Loucy (cell line): ENCODE data around the gene WDHD1.

Source experiments
- H2AFZ ChIP-seq: fragments of 200-600 bp; sonication (generic); 2 replicates; pipeline ENCODE4 v1.6.0; 2016; ENCODE audit warnings: antibody characterized with exemption, mild to moderate bottlenecking, low read length, moderate library complexity
- H3F3A ChIP-seq: fragments of 200-600 bp; 2 replicates; pipeline ENCODE4 v1.6.0; 2016; ENCODE audit warnings: antibody characterized with exemption, low read depth, mild to moderate bottlenecking
- H3K27me3 ChIP-seq: fragments of 200-600 bp; sonication (generic); 2 replicates; pipeline ENCODE4 v1.6.1; 2014; ENCODE audit warnings: low read length, mild to moderate bottlenecking; ENCODE audit not compliant: insufficient read depth, poor library complexity, severe bottlenecking
- H3K36me3 ChIP-seq: fragments of 200-600 bp; sonication (generic); 2 replicates; pipeline ENCODE4 v1.6.1; 2016; ENCODE audit warnings: low read length; ENCODE audit not compliant: insufficient read depth
- H3K4me1 ChIP-seq: fragments of 200-600 bp; sonication (generic); 2 replicates; pipeline ENCODE4 v1.5.1; 2014; ENCODE audit warnings: low read length, mild to moderate bottlenecking; ENCODE audit not compliant: insufficient read depth, poor library complexity, severe bottlenecking
- H3K4me2 ChIP-seq: fragments of 200-600 bp; sonication (generic); 2 replicates; pipeline ENCODE4 v1.6.0; 2014; ENCODE audit warnings: antibody characterized with exemption, low read length, low read depth, mild to moderate bottlenecking; ENCODE audit not compliant: poor library complexity, severe bottlenecking
- H3K4me3 ChIP-seq: fragments of 200-600 bp; sonication (generic); 2 replicates; pipeline ENCODE4 v1.5.1; 2014; ENCODE audit warnings: low read length, mild to moderate bottlenecking, mixed read lengths; ENCODE audit not compliant: poor library complexity, severe bottlenecking
- H3K79me2 ChIP-seq: fragments of 200-600 bp; sonication (generic); 2 replicates; pipeline ENCODE4 v1.6.1; 2014; ENCODE audit warnings: low read length; ENCODE audit not compliant: insufficient read depth
- H3K9ac ChIP-seq: fragments of 200-600 bp; sonication (generic); 2 replicates; pipeline ENCODE4 v1.6.0; 2014; ENCODE audit warnings: mild to moderate bottlenecking, low read depth, low read length, moderate library complexity; ENCODE audit not compliant: poor library complexity, severe bottlenecking
- H3K9me2 ChIP-seq: fragments of 200-600 bp; sonication (generic); replicated peaks from 2 replicates; pipeline ENCODE4 v1.6.1; 2016; ENCODE audit warnings: low read depth, low read length, mixed read lengths
- H3K9me3 ChIP-seq: fragments of 200-600 bp; sonication (generic); 2 replicates; pipeline ENCODE4 v1.6.1; 2014; ENCODE audit warnings: mild to moderate bottlenecking, antibody characterized with exemption, low read length, low read depth; ENCODE audit not compliant: insufficient read depth
- H4K20me1 ChIP-seq: fragments of 200-600 bp; sonication (generic); 2 replicates; pipeline ENCODE4 v1.6.0; 2014; ENCODE audit warnings: antibody characterized with exemption, low read length, mild to moderate bottlenecking; ENCODE audit not compliant: insufficient read depth, poor library complexity, severe bottlenecking
- CTCF ChIP-seq: fragments of 200-600 bp; sonication (generic); conservative IDR thresholded peaks from 2 replicates; pipeline ENCODE4 v1.5.1; 2014; ENCODE audit warnings: mild to moderate bottlenecking, antibody characterized with exemption, low read length
- EZH2phosphoT487 ChIP-seq: fragments of 200-600 bp; IDR thresholded peaks from 2 replicates; pipeline ENCODE4 v1.6.1; 2018; ENCODE audit warnings: antibody characterized with exemption, mild to moderate bottlenecking, moderate library complexity, borderline replicate concordance

WDHD1 gene

GRCh38 chr14:54931101-54931500 lies 95.8 kb downstream of the WDHD1 start:
- H3K4me2 ChIP-seq: no peak overlapping the region
- no peak overlapping the region for H2AFZ ChIP-seq

GRCh38 chr14:54929556-54929955 lies 97.3 kb downstream of the WDHD1 start:
- H3K9me2 ChIP-seq: no peaks in the 10 kb centered on the region
- TF ChIP-seq CTCF (no peak), EZH2phosphoT487 (no peak)

More at GRCh38 chr14:54931101-54931500, 95.8 kb downstream of the WDHD1 start:
- Histone ChIP-seq H3K4me1 (peaks cover 4% of the 10 kb centered on the region), H3K4me3 (no peak overlapping the region), H3K27me3 (no peaks in the 10 kb centered on the region), H3K9ac (no peak overlapping the region), H3K9me2 (no peaks in the 10 kb centered on the region), H3K9me3 (no peaks in the 10 kb centered on the region), H4K20me1 (no peaks in the 10 kb centered on the region), H3K36me3 (no peaks in the 10 kb centered on the region), H3F3A (no peaks in the 10 kb centered on the region), H3K79me2 (no peaks in the 10 kb centered on the region)
- no peak for TF ChIP-seq CTCF
- no peak for TF ChIP-seq EZH2phosphoT487

GRCh38 chr14:54928216-54928615 lies 98.7 kb downstream of the WDHD1 start:
- Histone ChIP-seq H3K36me3 (no peaks in the 10 kb centered on the region), H3K9me3 (no peaks in the 10 kb centered on the region), H3K27me3 (no peaks in the 10 kb centered on the region), H3K79me2 (no peaks in the 10 kb centered on the region), H3F3A (no peaks in the 10 kb centered on the region), H3K9me2 (no peaks in the 10 kb centered on the region), H3K4me1 (no peaks in the 10 kb centered on the region), H3K4me3 (no peak overlapping the region), H3K9ac (no peak overlapping the region), H3K4me2 (no peak overlapping the region), H4K20me1 (no peaks in the 10 kb centered on the region), H2AFZ (no peak overlapping the region)
- TF ChIP-seq CTCF (no peak), EZH2phosphoT487 (no peak)

More at GRCh38 chr14:54929556-54929955, 97.3 kb downstream of the WDHD1 start:
- H3K9me3 ChIP-seq: no peaks in the 10 kb centered on the region
- H3K79me2 ChIP-seq: no peaks in the 10 kb centered on the region
- H3K9ac ChIP-seq: no peak overlapping the region
- no peak overlapping the region for H3K4me2 ChIP-seq
- peaks cover 4% of the 10 kb centered on the region for H3K4me1 ChIP-seq
- no peak overlapping the region for H2AFZ ChIP-seq
- no peak overlapping the region for H3K4me3 ChIP-seq
- no peaks in the 10 kb centered on the region for H4K20me1 ChIP-seq
- H3K36me3 ChIP-seq: no peaks in the 10 kb centered on the region
- no peaks in the 10 kb centered on the region for H3K27me3 ChIP-seq
- H3F3A ChIP-seq: no peaks in the 10 kb centered on the region
